ENCODE data around the gene BPTF. TPM values are rescaled to one million over a fixed set of nuclear protein-coding genes. Genes with fewer than 3 reads are reported as not detected.
"Not testable (repeated sequence)": the region's sequence is repeated elsewhere in the genome, so short reads cannot be mapped to it uniquely, and the experiment has no call there.

Gene BPTF
- total RNA-seq, 4 donors from 2014 or later, result 56.9 to 106 (median 72.6) TPM

DNA sequence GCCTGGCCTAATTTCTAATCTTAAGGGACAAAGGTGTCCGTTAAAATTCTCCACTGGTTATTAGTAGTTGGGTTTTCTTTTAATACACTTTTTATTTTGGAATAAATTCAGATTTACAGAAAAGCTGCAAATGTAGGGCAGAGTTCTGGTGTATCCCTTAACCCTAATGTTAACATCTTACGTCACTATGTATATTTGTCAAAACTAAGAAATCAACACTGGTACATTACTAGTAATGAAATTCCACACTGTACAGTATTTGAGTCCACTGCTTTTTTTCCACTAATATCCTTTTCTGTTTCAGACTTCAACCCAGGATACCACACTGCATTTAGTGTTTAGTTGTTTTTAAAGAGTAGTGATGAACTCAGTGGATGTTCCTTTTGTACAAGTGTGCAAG, 191.5 kb downstream of the BPTF start:
- no peak for TF ChIP-seq CTCF (IDR thresholded peaks at IDR 0.05)
- ATAC-seq (ENCODE audit: low FRiP score) (no peak), DNase-seq (ENCODE audit: low spot score) (no peak)

DNA sequence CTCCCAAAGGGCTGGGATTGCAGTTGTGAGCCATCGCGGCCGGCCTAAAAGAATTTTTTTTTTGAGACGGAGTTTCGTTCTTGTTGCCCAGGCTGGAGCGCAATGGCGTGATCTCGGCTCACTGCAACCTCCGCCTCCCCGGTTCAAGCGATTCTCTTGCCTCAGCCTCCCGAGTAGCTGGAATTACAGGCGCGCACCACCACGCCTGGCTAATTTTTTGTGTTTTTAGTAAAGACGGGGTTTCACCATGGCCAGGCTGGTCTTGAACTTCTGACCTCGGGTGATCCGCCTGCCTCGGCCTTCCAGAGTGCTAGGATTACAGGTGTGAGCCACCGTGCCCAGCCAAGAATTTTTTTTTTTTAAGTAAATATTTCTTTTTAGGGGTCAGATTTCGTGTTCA, 193.2 kb downstream of the BPTF start:
- DNase-seq (ENCODE audit: low spot score); ATAC-seq (ENCODE audit: low FRiP score): not testable (repeated sequence)

- ATAC-seq (ENCODE audit: low FRiP score) (no peak), DNase-seq (ENCODE audit: low spot score) (no peak)
- TF ChIP-seq CTCF (IDR thresholded peaks at IDR 0.05), result no peak
Measured at GRCh38 chr17:68019336-68019674, 194.0 kb downstream of the BPTF start.

DNA sequence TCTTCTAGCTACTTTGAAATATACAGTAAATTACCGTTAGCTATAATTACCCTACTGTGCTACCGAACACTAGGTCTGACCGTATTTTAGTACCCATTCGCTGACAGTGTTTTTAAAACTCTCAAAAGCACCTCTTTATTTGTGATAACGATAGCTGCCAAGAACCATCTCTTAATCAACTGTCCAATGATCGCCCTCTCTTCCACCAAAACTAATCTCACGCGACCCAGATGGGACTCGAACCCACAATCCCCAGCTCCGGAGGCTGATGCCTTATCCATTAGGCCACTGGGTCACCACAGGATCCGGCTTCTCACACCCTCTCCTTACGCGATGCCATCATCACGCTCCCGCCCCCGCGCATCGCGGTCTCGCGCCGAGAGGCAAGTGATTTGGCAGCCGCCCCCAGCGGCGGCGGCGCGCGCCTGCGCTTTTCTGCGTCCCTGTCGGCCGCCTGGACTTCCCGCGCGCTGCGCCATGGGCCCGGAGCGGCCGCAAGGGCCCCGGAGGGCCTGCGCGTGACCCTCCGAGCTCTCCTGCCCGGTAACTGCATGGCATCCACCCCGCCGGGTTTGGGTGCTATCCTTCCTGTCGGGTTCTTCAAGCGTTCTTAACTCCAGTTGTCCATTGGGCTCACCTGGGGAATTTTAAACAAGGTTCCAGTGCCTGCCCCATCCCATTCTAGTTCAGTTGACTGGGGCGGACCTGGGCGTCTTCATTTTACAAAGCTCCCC, 194.5 kb downstream of the BPTF start:
- peak; percentile 95 for DNase-seq (ENCODE audit: low spot score)
- peak; percentile 97 for ATAC-seq (ENCODE audit: low FRiP score)
- peak in 1 of 3 donors; percentile 40 for TF ChIP-seq CTCF (IDR thresholded peaks at IDR 0.05)

DNA sequence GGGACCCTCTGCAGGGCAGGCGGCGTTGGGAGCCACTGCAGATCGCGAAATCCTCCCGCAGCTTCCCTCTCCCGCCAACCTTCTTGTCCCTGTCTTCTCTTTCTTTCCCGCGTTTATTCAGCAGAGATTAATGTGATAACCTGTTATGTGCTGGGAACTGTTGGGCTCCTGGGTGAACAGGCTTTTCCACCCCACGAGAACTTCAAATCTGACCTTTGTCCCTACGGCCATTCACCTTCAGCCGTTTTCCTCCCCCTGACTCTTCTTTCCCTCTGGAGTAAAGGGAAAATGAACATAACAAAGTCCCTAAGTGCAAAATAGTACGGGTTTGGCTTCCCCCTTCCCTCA, 195.1 kb downstream of the BPTF start:
- ATAC-seq (ENCODE audit: low FRiP score), result no peak
- DNase-seq (ENCODE audit: low spot score), result no peak
- TF ChIP-seq CTCF (IDR thresholded peaks at IDR 0.05), result no peak

- not testable (repeated sequence) for ATAC-seq (ENCODE audit: low FRiP score); DNase-seq (ENCODE audit: low spot score)
Measured at GRCh38 chr17:68020791-68021190, 195.5 kb downstream of the BPTF start.

DNA sequence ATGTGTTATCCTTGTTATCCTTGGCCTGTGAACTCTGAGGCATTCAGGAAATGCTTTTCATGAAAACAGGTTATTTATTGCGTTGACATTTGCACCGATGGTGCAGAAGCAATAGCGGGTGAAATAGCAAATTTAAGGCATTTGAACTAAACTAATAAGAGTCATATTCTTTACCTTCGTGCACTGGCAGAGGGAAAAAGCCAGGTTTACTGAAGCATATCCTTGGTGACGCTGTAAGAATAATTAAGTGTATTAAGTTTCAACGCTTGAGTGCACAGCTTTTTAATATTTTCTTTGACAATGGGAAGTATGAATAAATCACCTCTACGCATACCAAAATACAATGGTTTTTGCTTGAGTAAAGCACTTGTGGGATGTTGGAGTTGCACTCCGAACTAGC, 196.7 kb downstream of the BPTF start:
- DNase-seq (ENCODE audit: low spot score), result no peak
- no peak for TF ChIP-seq CTCF (IDR thresholded peaks at IDR 0.05)
- no peak for ATAC-seq (ENCODE audit: low FRiP score)

GRCh38 chr17:68022547-68022946, 197.2 kb downstream of the BPTF start:
- DNase-seq (ENCODE audit: low spot score); ATAC-seq (ENCODE audit: low FRiP score): not testable (repeated sequence)
